ENCODE results near the gene FABP3.
"Not testable (repeated sequence)": the region's sequence is repeated elsewhere in the genome, so short reads cannot be mapped to it uniquely, and the experiment has no call there.

Gene FABP3

GRCh38 chr1:31401241-31401640 lies 28.4 kb upstream of the FABP3 start:
- in situ Hi-C loops (cut with MboI; ENCODE audit: low pct_unique_long_range_greater_than_20kb, low sequenced_read_pairs) = no loop called here
- no peak for DNase-seq

GRCh38 chr1:31400393-31400792 lies 27.5 kb upstream of the FABP3 start:
- in situ Hi-C loops (cut with MboI; ENCODE audit: low pct_unique_long_range_greater_than_20kb, low sequenced_read_pairs) = no loop called here
- no peak for DNase-seq

- in situ Hi-C loops (cut with MboI; ENCODE audit: low pct_unique_long_range_greater_than_20kb, low sequenced_read_pairs) = no loop called here
- no peak for DNase-seq
Observed at GRCh38 chr1:31399976-31400375, 27.1 kb upstream of the FABP3 start.

DNA sequence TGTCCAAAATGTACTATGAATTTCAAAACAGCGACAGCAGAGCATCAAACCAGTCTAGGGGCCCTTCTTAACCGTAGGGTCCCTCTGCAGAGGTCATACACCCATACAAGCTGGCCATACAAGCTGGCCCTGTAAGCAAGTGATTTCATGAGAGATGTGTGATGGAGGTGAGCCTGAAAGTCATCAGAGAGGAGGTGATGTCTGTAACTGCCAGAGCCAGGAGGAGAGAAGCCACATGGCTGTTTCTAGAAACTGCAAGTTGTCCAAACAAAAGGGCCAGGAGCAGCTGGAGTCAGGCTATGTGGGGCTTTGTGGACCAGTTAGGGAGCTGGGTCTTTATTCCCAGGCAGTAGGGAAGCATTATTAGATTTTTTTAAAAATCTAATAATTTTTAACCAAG lies 25.4 kb upstream of the FABP3 start:
- in situ Hi-C loops (cut with MboI; ENCODE audit: low pct_unique_long_range_greater_than_20kb, low sequenced_read_pairs) = no loop called here
- no peak for DNase-seq

DNA sequence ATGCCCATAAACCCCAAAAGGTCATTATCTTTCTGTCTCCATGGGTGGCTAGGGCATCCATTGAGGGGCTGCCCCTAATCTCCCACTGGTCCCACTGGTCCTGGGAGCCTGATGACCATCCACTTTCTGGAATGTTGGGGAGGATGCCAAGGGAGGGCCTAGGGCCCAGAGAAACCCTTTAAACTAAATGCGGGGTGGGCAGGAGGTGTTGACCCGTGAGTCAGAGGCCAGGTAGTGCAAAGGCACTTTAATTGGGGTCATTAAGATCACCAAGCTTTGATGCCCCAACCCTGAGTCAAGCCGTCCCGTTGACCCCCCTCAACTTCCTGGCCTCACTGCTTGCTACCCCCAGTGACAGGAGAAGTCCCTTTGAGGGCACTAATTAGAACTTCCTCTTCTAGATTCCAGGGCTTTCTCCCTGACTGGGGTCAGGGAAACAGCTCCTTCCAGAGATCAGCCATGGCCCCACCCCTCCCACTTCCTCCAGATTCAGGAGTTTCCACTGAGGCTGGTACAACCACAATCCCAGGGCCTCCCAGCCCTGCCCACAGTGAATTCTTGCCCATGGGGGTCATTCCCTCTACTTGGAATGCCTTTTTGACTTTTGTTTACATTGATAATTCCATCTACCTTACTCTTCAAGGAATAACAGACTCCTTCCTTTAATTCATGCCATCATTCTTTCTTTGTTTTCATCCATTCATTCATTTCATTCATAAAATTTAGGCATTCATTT lies 24.7 kb upstream of the FABP3 start:
- DNase-seq = no peak
- in situ Hi-C loops (cut with MboI; ENCODE audit: low pct_unique_long_range_greater_than_20kb, low sequenced_read_pairs) = no loop called here

- peak; percentile 42 for DNase-seq
- in situ Hi-C loops (cut with MboI; ENCODE audit: low pct_unique_long_range_greater_than_20kb, low sequenced_read_pairs) = no loop called here
Observed at GRCh38 chr1:31396633-31397351, 23.9 kb upstream of the FABP3 start.

DNA sequence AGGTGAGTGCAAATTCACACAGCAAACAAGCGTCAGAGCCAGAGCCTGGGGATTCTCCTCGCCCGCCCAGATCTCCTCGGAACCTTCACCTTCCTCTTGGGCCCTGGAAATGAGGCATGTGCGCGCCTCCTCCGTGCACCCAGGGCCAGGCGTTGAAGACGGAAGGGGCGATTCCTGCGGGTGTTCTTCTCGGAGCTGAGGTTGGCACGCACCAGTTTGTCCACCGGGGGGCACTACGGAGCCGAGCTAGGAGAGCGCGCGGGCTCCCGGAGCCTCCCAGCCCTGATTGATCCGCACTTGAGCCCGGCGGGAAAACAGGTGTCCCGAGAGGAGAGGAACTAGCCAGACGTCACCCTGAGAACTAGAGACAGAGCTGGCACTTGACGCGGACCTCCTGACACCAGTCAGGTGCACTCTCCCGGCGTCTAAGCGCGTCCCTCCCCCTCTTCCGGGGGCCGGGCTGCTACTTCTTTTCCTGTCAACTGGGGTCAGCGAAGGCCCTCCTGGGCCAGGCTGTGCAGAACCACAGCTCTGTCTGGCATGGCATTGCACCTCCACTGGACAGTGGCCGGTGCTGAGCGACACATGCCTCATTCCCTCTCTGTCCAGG lies 21.8 kb upstream of the FABP3 start:
- in situ Hi-C loops (cut with MboI; ENCODE audit: low pct_unique_long_range_greater_than_20kb, low sequenced_read_pairs) = no loop called here
- DNase-seq = peak; percentile 91

DNA sequence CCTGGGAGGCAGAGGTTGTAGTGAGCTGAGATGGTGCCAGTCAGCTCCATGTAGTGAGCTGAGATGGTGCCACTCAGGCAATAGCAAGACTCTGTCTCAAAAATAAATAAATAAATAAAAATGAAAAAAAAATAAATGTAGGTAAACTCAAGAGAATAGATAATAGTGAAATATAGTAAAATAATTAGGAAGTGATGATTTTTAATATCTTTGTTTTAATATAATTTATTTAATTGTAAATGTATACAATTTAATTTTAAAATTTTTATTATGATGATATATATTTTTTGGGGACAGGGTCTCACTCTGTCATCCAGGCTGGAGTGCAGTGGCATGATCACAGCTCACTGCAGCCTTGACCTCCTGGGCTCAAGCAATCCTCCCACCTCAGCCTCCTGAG lies 20.6 kb upstream of the FABP3 start:
- in situ Hi-C loops (cut with MboI; ENCODE audit: low pct_unique_long_range_greater_than_20kb, low sequenced_read_pairs) = no loop called here

DNA sequence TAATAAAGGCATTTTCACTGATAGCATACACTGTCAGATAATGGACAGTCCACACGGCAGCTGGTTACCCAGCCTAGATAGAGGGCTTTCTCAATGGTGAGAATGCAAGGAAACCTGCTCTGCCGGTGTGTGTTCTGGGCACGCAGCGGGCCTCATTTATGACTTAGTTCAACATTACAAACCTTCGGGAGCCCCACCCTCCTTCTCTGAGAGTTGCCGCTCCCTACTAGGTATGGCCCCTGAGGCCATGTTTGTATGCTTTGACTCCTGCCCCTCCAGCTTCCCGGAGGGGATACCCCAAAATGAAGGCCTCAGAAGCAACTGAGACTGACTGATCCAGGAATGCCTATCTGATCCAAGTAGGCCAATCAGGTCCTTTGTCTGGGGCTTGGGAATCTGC lies 17.2 kb upstream of the FABP3 start:
- in situ Hi-C loops (cut with MboI; ENCODE audit: low pct_unique_long_range_greater_than_20kb, low sequenced_read_pairs) = no loop called here
- no peak for DNase-seq

More for the DNA sequence above, 20.6 kb upstream of the FABP3 start:
- no peak for DNase-seq

DNA sequence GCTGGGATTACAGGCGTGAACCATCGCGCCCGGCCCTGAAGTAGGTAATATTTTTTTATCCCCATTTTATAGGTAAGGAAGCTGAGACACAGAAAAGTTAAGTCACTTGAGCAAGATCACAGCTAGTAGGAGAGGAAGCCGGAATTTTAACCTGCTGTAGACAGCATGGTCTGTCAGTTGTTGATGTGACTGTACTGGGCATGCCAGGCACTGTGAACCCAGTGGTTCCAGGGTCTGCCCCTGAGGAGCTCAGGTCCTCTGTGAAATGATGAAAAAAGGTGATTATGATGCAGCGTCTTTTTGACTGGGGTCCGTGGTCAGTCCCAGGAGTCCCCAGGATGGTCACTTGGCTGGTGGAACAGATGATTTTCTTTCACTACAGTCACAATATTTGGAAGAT lies 16.7 kb upstream of the FABP3 start:
- in situ Hi-C loops (cut with MboI; ENCODE audit: low pct_unique_long_range_greater_than_20kb, low sequenced_read_pairs) = no loop called here
- DNase-seq = no peak

GRCh38 chr1:31387612-31388011 lies 14.7 kb upstream of the FABP3 start:
- DNase-seq = no peak
- in situ Hi-C loops (cut with MboI; ENCODE audit: low pct_unique_long_range_greater_than_20kb, low sequenced_read_pairs) = no loop called here

- in situ Hi-C loops (cut with MboI; ENCODE audit: low pct_unique_long_range_greater_than_20kb, low sequenced_read_pairs); DNase-seq: not testable (repeated sequence)
Observed at GRCh38 chr1:31386576-31387243, 13.8 kb upstream of the FABP3 start.

- in situ Hi-C loops (cut with MboI; ENCODE audit: low pct_unique_long_range_greater_than_20kb, low sequenced_read_pairs) = no loop called here
Observed at GRCh38 chr1:31383967-31384366, 11.1 kb upstream of the FABP3 start.

GRCh38 chr1:31382379-31382989 lies 9.6 kb upstream of the FABP3 start:
- in situ Hi-C loops (cut with MboI; ENCODE audit: low pct_unique_long_range_greater_than_20kb, low sequenced_read_pairs) = no loop called here
- no peak for DNase-seq

More at GRCh38 chr1:31383967-31384366, 11.1 kb upstream of the FABP3 start:
- no peak for DNase-seq

GRCh38 chr1:31381394-31382294 lies 8.8 kb upstream of the FABP3 start:
- no peak for DNase-seq
- in situ Hi-C loops (cut with MboI; ENCODE audit: low pct_unique_long_range_greater_than_20kb, low sequenced_read_pairs) = no loop called here

GRCh38 chr1:31380181-31380580 lies 7.3 kb upstream of the FABP3 start:
- in situ Hi-C loops (cut with MboI; ENCODE audit: low pct_unique_long_range_greater_than_20kb, low sequenced_read_pairs) = no loop called here

DNA sequence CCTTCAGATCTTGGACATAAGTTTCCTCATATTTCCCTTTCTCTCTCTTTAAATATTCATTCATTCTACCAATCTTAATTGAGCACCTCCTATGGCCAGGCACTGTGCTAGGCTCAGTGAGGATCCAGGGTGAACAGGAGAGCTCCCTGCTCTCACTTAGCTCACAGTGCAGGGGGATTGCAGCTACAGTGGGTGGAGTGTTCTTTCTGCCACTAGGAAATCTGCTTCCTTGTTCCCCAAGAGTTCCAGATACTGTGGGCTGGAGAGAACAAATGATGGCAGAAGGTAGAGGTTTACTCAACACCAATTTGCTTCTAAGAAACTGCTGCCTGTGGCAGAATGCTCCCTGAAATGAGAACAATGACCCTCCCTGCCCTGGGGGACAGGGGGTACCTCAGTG lies 5.1 kb upstream of the FABP3 start:
- no peak for DNase-seq
- in situ Hi-C loops (cut with MboI; ENCODE audit: low pct_unique_long_range_greater_than_20kb, low sequenced_read_pairs) = no loop called here

More at GRCh38 chr1:31380181-31380580, 7.3 kb upstream of the FABP3 start:
- no peak for DNase-seq

GRCh38 chr1:31377364-31377863 lies 4.5 kb upstream of the FABP3 start:
- DNase-seq = no peak
- in situ Hi-C loops (cut with MboI; ENCODE audit: low pct_unique_long_range_greater_than_20kb, low sequenced_read_pairs) = no loop called here

All from KBM-7 (cell line).